Heart right ventricle (tissue), 16 donors: Measurements from ENCODE around the gene ADK. TPM values are rescaled to one million over a fixed set of nuclear protein-coding genes. Genes with fewer than 3 reads are reported as not detected.

ENCODE experiments used
- ATAC-seq, 8 donors: fragments of 200-7000 bp; cut with Tn5 transposase; one replicate each; pipeline ENCODE4 v1.9.1; 2020; ENCODE audit warnings: mild to moderate bottlenecking in 8 of 8, moderate library complexity in 8 of 8, moderate number of reproducible peaks in 1 of 8
- DNase-seq, 2 donors: peaks; one replicate each; pipeline ENCODE4 v3.0.0-alpha.2; 2020
- H3K27ac ChIP-seq, 10 donors: fragments of 200-600 bp; sonication (generic) in 2 of 10; one replicate each; pipeline versions ENCODE4 v1.5.0 to v1.8.0; 2020 to 2022; ENCODE audit warnings: mild to moderate bottlenecking in 3 of 10
- H3K27me3 ChIP-seq, 7 donors: fragments of 200-600 bp; one replicate each; pipeline ENCODE4 v1.8.0; 2021 to 2022; ENCODE audit warnings: mild to moderate bottlenecking in 2 of 7
- H3K36me3 ChIP-seq, 9 donors: fragments of 200-600 bp; sonication (generic) in 1 of 9; one replicate each; pipeline versions ENCODE4 v1.5.0 to v1.8.0; 2020 to 2022; ENCODE audit warnings: mild to moderate bottlenecking in 2 of 9
- H3K4me1 ChIP-seq, 9 donors: fragments of 200-600 bp; sonication (generic) in 1 of 9; one replicate each; pipeline versions ENCODE4 v1.5.0 to v1.8.0; 2020 to 2022; ENCODE audit warnings: mild to moderate bottlenecking in 4 of 9
- H3K4me3 ChIP-seq, 10 donors: fragments of 200-600 bp; sonication (generic) in 2 of 10; one replicate each; pipeline versions ENCODE4 v1.5.0 to v1.8.0; 2020 to 2022; ENCODE audit warnings: mild to moderate bottlenecking in 7 of 10, moderate library complexity in 2 of 10
- H3K9me3 ChIP-seq, 11 donors: fragments of 200-600 bp in 10 of 11; sonication (generic) in 2 of 11; one replicate each; pipeline versions ENCODE4 v1.5.0 to v1.8.0; 2013 to 2022; ENCODE audit warnings: mild to moderate bottlenecking in 2 of 11, control low read depth in 1 of 11, moderate library complexity in 1 of 11
- WGBS, 2 donors: extraction: QIAGEN DNeasy Blood & Tissue Kit; methylation state at CpG; one replicate each; pipeline ENCODE4 v1.1.7; 2013; ENCODE audit warnings: inconsistent platforms in 1 of 2; 5-methylcytosine and 5-hydroxymethylcytosine counted together
- intact Hi-C, 10 donors: fragments of 100-400 bp; cut with DNase I; formaldehyde crosslinking; loops; one replicate each; pipeline versions ENCODE4 v1.11.1 to v1.14.2; 2022
- polyA plus RNA-seq, 2 donors: library from polyadenylated mRNA; stranded (reverse); fragments of 200-250 nt; gene quantifications; one replicate each; pipeline ENCODE4 v1.2.3, GENCODE V29; 2013
- total RNA-seq, 10 donors: library from RNA; stranded (reverse); fragmentation: NEBNext Ultra II Directional in 3 of 10; extraction: Animal tissue kit (Norgen Biotek cat#: 25700) in 3 of 10; gene quantifications; one replicate each; pipeline versions ENCODE4 v1.2.1 to v1.2.4, GENCODE V29; 2021 to 2023
- TF ChIP-seq, protein P1 (sequence below), 9 donors: fragments of 200-600 bp; sonication (generic) in 2 of 9; IDR thresholded peaks; one replicate each; pipeline versions ENCODE4 v1.5.0 to v1.8.0; 2021 to 2022; ENCODE audit warnings: antibody characterized with exemption in 9 of 9, mild to moderate bottlenecking in 5 of 9, moderate library complexity in 1 of 9
- donor health status: Arrhythmogenic right ventricular cardiomyopathy.
- donor health status: ischemic (EF 13 %, LVEDD 7.1; RV severe dilation, severe dysfunction).
- donor health status: healthy with polysubstance abuse.
- donor health status: DM: no; HTN: yes; CAD: no.
- donor health status: DM: no; HTN: no; CAD: no.
- donor health status: ischemic (EF 25% LVEDD 6.9; RV normal size, moderate dysfunction).
- donor health status: ischemic (EF 25% LVEDD 5.7; RV mildly dilated, moderate dysfunction).
- donor health status: healthy.
- donor health status: DM: yes; HTN: yes; CAD: no.
- donor health status: Ischemic cardiomyopathy.
- donor health status: ischemic (EF 35%, LVEDD 5.7; RV mildly dilated, moderate dysfunction).
- donor health status: nonischemic (EF 11% LVEDD 7.7; RV severe dilation, severe dysfunction).
- donor health status: DM: yes; HTN: yes; CAD: no.
- donor health status: PGD.
- donor health status: ischemic (EF 29% LVEDD 5.4; RV normal size, mild dysfunction).
- donor health status: nonischemic (EF 23%, LVEDD 6.1; RV moderate dilation, normal function).

Gene ADK
- total and polyA plus RNA-seq, 12 donors, result 13.0 to 50.0 (median 39.1) TPM

DNA sequence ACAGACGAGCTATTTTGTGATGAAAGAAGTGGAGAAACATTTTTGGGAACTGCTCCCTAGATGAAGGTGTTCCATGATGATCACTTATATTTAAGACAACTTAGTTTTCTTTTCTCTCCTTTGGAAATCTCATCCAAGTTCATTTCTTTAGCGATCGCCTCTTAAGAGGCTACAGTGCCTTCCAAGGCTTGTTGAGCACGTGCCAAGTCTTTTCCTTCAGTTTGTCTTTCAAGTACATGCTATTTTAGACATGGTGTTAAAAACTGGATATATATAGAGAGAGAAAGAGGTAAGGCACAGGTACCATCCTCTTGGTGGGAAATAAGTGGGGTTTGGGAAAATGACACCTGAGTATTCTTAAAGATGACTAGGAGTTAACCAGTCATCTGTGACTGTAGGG lies 2.7 kb downstream of the ADK start:
- H3K4me1 ChIP-seq, result peaks cover 3 to 64% (median 50%) of the 10 kb centered on the region in 9 donors
- TF ChIP-seq, protein P1, sequence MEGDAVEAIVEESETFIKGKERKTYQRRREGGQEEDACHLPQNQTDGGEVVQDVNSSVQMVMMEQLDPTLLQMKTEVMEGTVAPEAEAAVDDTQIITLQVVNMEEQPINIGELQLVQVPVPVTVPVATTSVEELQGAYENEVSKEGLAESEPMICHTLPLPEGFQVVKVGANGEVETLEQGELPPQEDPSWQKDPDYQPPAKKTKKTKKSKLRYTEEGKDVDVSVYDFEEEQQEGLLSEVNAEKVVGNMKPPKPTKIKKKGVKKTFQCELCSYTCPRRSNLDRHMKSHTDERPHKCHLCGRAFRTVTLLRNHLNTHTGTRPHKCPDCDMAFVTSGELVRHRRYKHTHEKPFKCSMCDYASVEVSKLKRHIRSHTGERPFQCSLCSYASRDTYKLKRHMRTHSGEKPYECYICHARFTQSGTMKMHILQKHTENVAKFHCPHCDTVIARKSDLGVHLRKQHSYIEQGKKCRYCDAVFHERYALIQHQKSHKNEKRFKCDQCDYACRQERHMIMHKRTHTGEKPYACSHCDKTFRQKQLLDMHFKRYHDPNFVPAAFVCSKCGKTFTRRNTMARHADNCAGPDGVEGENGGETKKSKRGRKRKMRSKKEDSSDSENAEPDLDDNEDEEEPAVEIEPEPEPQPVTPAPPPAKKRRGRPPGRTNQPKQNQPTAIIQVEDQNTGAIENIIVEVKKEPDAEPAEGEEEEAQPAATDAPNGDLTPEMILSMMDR (IDR thresholded peaks at IDR 0.05), result no peak
- H3K27me3 ChIP-seq, result no peaks in the 10 kb centered on the region
- H3K4me3 ChIP-seq, result peak overlapping the region in 6 of 10 donors; percentile 75 to 99 (median 80)
- intact Hi-C loops, result loop anchor here in 3 of 10 donors (10.0 kb wide), 3 partner anchors 81 to 961 kb away; partner anchors contain the start of genes SAMD8 (in 2 of the 3) and KAT6B (in 1 of the 3)
- DNase-seq, result no peak
- H3K9me3 ChIP-seq, result no peaks in the 10 kb centered on the region
- no peaks in the 10 kb centered on the region for H3K36me3 ChIP-seq
- WGBS, 2 donors, result 46 to 52% methylated on average over 4 of the region's 4 CpGs
- ATAC-seq, result no peak
- peak overlapping the region in 8 of 10 donors; percentile 23 to 93 (median 90) for H3K27ac ChIP-seq

DNA sequence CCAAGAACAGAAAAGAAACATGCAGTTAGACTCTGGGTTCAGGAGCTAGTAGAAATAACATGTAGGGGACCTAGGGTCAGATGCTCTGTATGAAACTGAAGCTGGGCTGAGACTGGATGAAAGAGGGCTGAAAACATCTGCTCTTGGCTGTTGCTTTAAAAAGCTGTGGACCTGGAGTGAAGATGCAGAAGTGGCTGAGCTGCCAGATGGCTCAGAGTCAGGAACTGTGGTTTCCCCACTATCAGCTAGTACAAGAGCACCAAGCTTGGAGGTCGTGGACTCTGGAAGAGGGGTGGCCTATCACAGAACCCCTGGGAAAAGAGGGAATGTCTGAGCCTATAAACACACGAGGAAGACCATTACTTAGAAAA lies 5.9 kb downstream of the ADK start:
- intact Hi-C loops, result loop anchor here in 3 of 10 donors (10.0 kb wide), 3 partner anchors 78 to 958 kb away; partner anchors contain the start of genes SAMD8 (in 2 of the 3) and KAT6B (in 1 of the 3)
- Histone ChIP-seq H3K36me3 (no peaks in the 10 kb centered on the region), H3K9me3 (no peaks in the 10 kb centered on the region), H3K27ac (peak overlapping the region in 7 of 10 donors; percentile 1 to 71 (median 32)), H3K4me3 (no peak overlapping the region), H3K4me1 (peaks cover 3 to 45% (median 32%) of the 10 kb centered on the region in 9 donors), H3K27me3 (no peaks in the 10 kb centered on the region)
- TF ChIP-seq, protein P1 (IDR thresholded peaks at IDR 0.05), result no peak
- peak; percentile 73 to 91 (median 77) for ATAC-seq
- WGBS, 2 donors, result 8 to 14% methylated on average over 2 of the region's 2 CpGs
- peak; percentile 44 to 74 for DNase-seq

DNA sequence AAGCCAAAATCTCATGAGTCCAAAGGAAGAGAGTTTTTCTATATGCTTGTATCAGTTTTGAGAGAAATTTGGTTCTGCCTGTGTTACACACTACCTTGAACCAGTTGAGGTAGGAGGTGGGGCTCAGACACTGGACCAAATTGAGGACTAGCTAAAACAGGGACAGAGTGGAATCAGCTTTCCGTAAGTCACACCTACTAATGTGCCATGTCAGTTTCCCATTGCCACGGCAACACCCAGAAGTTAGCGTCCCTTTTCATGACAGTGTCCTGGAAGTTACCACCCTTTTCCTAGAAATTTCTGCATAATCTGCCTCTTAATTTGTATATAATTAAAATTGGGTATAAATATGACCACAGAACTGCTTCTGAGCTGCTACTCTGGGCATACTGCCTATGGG lies 9.0 kb downstream of the ADK start:
- peaks cover 0 to 20% (median 13%) of the 10 kb centered on the region in 9 donors for H3K4me1 ChIP-seq
- no peaks in the 10 kb centered on the region for H3K27me3 ChIP-seq
- H3K27ac ChIP-seq, result no peak overlapping the region
- intact Hi-C loops, result no loop called here
- TF ChIP-seq, protein P1 (IDR thresholded peaks at IDR 0.05), result no peak
- no peak overlapping the region for H3K4me3 ChIP-seq
- no peaks in the 10 kb centered on the region for H3K9me3 ChIP-seq
- WGBS, 2 donors, result 93% methylated on average over 3 of the region's 3 CpGs
- DNase-seq (no peak), ATAC-seq (no peak)
- no peaks in the 10 kb centered on the region for H3K36me3 ChIP-seq

DNA sequence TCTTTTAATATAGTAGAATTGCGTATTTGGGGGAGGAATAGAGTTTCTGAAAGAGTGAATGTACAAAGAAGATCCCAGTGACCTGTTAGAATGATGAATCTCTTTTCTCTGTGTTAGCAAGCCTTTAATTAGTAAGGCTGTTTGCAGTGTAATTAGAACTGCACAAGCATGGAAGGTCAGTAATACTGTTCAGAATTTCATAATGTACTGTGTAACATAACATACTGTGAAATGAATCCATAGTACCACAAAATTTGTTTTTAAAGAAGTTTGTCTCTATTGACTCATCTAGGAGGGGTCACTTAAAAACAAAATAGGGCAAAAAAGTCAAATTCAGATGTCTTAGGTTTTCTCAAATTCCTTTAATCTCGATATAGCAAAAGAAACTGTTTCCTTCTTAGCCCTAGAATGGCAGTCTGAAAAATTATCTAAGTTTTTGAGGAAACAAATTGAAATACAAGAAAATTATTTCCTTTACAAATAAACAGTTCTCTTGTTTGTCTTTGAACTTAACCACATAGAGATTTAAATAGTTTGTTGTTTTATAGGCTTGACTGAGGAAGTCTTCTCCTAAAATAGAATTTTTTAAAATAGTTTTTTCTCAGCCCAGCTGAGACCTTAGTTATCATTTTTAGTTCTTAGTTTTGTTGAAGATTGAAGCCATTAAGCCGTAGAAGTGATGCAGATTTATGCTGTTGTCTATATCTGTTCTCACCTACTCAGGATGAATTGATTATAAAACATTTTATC lies 12.5 kb downstream of the ADK start:
- TF ChIP-seq, protein P1 (IDR thresholded peaks at IDR 0.05), result no peak
- 69 to 77% methylated on average over 3 of the region's 3 CpGs for WGBS, 2 donors
- intact Hi-C loops, result no loop called here

More for the DNA sequence above, 12.5 kb downstream of the ADK start:
- Histone ChIP-seq H3K9me3 (no peaks in the 10 kb centered on the region), H3K27me3 (no peaks in the 10 kb centered on the region), H3K4me3 (no peak overlapping the region), H3K4me1 (peaks cover 0 to 28% (median 0%) of the 10 kb centered on the region in 9 donors), H3K27ac (no peak overlapping the region), H3K36me3 (no peaks in the 10 kb centered on the region)
- no peak for ATAC-seq
- no peak for DNase-seq
